GM18858 (cell line): ENCODE results near the gene SREBF2.
A peak's percentile ranks its signal among the peaks of the same experiment; 100 is the strongest.

Experiments
- ATAC-seq: cut with Tn5 transposase; IDR thresholded peaks from one replicate; pipeline ENCODE4 v1.9.1; 2021; ENCODE audit not compliant: unreplicated experiment

The SREBF2 gene

DNA sequence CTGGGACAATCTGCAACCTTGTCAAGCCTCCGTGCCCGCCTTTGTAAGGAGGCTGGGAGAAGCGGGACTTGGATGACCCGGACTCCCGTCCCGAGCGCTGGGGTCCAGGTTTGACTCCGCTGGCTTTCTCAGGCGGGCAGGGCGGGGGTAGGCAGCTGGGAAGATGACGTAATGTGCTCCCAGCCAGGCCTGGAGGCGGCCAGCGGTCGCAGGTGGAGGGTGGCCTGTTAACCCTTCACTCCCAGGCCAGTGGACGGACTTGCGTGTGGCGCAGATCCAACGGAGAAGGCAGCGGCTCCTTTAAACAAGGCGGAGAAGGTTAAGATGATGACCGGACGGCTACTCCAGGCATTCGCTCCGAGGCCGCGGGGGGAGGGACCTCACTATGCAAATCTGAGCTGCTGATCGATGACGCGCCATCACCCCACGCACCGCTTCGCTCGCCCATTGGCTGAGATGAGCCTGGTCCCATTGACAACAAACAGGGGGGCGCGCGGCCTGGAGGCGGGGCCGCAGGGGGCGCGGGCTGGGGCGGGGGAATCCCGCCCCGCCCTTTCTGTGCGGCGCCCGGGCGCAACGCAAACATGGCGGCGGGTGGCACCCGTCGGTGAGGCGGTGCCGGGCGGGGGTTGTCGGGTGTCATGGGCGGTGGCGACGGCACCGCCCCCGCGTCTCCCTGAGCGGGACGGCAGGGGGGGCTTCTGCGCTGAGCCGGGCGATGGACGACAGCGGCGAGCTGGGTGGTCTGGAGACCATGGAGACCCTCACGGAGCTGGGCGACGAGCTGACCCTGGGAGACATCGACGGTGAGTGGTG lies at the start of gene SREBF2:
Gene SREBF2, plus strand, starts transcription at position 553 of the 816 bp plus-strand sequence. Its CDS starts 166 bp downstream, at position 719.
- peak; percentile 78 for ATAC-seq

DNA sequence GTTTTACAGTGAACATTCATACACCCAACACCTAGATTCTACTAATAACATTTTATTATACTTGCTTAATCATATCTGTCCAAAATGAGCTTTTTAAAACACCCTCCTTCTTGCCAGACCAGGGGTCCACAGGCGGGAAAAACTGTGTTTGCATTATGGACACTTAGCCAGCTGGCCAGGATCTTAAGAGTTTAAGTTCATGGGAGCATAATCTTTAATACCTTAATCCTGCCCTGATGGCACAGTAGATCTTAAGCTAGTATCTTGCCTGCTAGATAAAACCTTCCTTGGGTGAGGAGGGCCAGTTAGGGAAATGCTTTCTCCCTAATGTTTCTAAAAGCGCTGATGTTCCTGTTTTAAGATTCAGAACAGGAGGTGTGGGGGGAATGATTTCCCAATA lies 45.6 kb upstream of the SREBF2 start:
- no peak for ATAC-seq

DNA sequence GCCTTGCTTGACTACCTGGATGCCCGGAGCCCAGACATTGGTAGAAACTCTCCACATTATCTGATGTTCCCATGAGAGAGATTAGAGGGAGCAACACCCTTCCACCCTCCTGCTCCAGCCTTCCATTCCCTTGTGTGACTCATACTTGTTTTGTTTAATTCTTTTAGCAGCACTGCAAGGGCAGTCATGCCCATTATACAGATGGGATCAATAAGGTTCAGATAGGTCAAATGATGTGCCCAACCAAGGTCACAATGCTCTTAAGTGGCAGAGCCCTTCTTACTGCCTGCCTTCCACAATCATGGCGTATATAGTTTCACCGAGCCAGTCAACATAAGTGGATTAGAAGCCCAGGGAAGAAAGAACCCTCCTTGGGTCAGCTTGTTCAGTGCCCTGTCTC lies 39.0 kb upstream of the SREBF2 start:
- ATAC-seq = no peak

DNA sequence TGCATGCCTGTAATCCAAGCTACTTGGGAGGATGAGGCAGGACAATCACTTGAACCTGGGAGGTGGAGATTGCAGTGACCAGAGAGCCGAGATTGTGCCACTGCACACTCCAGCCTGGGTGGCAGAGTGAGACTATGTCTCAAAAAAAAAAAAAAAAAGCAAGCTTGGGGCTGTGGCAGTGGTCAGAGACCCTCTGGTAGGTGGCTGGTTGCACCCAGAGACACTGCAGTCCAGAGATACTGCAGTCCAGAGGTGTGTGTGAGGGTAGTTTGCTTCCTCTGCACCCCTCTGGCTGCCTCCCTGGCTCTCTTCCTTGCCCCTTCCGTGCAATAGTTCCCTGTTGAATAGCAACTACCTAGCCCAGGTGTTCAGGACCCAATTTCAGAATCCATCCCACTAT lies 34.2 kb upstream of the SREBF2 start:
- no peak for ATAC-seq

DNA sequence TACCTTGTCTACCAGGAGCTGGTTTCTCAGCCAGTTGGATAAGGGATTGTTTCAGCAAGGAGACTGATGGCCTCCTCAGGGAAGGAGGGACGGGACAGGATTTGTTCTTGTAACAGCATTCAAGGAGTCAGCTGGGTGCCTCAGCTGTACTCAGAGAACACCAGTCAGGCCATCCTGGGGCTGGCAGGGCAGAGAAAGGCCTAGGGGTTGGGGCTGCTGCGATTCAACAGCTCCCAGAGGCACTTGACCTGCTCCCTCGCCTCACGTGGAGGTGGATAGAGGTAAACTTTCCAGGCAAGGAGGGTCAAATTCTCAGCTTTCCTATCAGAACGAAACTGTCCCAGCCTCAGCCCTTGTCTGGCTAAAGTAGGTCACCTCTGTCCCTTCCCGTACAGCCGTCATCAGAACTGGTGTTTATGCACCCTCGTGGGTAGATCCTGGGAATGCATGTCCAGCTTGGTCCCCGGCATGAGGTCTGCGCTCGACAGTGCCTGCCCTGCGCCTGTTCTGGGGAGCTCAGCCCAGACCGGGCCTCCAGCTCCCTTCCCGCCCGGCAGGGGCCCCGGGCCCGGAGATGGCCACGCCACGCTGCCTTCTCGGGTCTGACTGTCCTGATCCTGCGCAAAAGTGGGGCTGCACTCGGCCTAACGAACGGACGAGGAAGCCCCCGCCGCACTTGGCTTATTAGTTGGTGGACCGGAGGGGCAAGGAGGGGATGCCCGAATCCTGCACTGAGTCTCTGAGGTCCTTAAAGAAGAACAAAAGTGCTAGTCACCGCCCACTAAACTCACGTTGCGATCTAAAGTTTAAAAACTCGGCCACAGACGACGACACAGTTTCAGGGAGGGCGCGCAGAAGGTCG lies 33.2 kb upstream of the SREBF2 start:
- no peak for ATAC-seq

DNA sequence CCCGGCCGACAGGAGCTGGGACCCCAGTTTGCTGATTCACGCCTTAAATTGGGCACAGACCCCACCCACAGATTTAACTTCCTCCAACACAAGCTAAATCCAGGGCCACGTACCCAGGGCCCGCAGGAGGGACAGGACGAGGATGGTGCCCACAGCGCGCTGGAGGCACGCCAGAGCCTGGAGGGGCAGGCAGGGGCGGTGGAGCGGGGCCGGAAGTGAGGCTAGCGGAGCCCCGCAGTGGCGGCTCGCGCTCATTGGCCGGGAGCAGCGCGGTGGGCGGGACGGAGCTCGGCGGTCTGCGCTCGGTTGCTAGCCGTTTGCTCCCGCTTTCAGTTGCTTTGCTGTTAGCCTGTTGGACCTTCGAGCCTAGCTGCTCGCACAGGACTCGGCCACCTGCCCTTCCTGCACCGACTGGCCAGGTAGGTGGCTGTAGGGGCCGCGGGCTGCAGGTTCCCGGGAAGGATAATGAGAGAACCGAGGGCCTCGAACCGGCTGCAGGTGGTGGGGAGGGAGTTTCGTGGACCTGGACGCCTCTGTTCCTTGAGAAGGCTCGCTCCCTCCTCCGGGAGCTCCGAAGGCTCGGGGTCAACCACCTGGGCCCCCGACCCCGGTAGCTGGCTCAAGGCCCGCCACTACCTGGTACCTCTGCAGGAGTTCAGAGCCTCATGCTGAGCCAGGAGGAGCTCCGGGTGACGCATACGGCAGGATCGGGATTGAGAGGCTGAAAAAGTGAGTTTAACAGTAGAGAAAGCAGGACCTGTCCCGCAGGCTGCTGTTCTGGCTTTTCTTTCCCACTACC lies 32.4 kb upstream of the SREBF2 start, which contains the start of gene CCDC134:
Gene CCDC134, plus strand, starts transcription at position 332 of the 799 bp plus-strand sequence. CDS start 8,212 bp downstream, outside the sequence.
- ATAC-seq = peak; percentile 79

DNA sequence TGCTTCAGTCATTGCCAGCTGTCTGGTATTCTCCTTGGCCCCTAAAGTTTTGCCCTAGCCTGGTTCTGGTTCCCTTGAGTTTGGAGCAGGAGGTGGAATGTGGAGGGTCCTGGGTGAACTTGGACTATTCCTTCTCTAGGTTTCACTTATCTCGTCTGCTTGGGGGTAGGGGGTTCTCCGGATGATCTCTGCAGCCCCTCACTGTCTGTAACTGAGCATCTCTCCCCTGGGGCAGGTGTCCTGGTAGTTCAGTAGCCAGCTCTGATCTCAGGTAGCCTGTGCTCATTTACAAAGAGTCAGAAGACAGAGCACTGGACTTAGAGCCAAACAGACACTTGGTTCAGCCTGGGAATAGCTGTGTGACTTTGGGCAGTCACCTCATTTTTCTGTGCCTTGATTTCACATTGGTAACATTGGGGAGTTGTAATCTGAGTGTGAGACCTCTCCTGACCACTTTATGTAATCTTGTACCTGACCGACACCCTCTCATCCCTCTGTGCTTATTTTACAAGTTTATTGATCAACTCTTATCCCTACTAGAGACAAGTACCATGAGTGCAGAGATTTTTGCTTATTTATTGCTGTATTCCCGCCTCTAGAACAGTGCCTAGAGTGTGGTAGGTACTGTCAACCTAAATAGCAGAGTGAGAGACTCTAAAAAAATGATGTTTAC lies 31.6 kb upstream of the SREBF2 start:
- no peak for ATAC-seq

DNA sequence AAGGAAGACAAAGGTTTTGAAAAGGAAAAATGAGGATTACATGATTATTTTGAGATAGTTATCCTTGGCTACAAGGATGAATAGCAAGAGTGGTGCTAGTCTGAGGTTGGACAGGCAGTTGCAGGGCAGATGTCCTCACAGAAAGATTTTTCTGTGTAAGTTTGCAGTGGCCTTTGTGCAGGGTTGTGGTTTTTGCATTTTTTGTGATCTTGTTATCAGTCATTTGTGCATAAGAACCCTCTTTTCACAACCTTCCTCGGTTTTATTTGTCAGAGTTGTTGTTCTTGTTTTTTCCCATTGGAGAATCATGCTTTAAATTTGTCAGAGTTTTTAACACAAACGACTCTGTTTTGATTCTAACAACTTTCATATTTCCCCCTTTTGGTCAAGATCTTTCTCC lies 31.0 kb upstream of the SREBF2 start:
- no peak for ATAC-seq

DNA sequence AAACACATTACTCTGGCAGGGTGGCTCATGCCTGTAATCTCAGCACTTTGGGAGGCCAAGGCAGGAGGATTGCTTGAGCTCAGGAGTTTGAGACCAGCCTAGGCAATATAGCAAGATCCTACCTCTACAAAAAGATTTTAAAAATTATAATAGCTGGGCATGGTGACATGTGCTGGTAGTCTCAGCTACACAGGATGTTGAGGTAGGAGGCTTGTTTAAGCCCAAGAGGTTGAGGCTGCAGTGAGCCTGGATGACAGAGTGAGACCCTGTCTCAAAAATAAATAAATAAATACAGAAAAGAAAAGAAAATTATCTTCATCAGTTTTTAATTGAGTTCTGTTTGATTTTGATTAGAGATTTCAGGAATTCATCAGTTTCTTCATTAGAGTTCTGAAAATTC lies 27.3 kb upstream of the SREBF2 start:
- ATAC-seq = no peak

DNA sequence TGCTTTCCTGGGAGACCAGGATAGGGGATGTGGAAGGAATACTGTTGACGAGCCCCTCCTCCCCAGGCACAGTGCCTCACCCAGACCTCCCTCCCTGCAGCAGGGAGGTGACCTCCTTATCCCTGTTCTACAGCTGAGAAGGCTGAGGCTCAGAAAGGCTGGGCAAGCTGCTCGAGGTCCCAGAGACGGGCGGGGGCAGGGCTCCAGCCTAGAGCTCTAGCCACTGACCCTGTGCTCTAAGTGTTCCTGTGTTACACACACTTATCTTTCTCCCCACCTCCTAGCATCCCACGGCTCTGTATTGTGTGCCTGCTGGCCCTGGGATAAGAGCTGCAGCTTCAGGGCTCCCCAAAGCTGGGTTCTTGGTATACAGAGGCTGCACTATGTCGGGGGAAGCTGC lies 24.5 kb upstream of the SREBF2 start:
- no peak for ATAC-seq

DNA sequence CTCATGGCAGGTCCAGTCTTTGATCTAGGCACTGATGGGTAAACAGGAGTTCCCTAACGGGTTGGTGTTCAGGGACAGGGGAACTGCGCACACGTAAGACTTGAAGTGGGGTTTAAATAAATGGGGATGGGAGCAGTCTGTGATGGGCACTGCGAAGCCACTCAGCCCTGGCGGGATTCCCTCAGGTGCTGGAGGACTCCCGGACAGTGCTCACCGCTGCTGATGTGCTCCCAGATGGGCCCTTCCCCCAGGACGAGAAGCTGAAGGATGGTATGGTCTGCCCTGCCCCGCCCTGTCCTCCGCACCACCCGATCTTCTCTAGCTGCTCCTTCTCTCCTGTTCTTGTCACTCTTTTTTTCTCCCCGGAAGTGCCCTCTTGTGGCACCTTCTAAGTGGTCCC lies 22.9 kb upstream of the SREBF2 start:
- no peak for ATAC-seq

DNA sequence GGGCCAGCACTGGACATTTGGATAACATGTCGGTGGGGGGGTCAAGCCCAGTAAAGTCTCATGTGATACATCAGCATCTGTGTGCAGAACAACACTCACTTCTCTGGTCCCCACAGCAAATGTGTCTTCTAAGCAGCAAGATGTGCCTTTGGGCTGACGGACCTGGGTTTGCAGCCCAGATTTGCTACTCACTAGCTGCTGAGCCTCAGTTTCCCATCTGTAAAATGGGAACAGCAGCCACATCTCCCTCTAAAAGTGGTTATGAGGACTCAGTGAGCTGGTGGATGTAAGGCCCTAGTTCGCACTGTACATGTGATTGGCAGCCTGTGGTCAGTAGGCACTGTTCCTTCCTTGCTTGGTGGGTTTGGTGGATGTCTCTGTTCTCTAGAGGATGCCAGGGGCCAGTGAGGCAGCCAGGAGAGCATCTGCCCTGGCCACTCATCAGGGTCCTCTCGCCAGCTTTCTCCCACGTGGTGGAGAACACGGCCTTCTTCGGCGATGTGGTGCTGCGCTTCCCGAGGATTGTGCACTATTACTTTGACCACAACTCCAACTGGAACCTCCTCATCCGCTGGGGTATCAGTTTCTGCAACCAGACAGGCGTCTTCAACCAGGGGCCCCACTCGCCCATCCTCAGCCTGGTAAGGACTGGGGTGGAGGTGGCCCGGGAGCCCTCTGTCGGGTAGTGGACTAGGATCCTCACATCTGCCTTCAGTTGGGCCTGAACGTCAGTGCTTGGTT lies 19.9 kb upstream of the SREBF2 start:
- no peak for ATAC-seq

DNA sequence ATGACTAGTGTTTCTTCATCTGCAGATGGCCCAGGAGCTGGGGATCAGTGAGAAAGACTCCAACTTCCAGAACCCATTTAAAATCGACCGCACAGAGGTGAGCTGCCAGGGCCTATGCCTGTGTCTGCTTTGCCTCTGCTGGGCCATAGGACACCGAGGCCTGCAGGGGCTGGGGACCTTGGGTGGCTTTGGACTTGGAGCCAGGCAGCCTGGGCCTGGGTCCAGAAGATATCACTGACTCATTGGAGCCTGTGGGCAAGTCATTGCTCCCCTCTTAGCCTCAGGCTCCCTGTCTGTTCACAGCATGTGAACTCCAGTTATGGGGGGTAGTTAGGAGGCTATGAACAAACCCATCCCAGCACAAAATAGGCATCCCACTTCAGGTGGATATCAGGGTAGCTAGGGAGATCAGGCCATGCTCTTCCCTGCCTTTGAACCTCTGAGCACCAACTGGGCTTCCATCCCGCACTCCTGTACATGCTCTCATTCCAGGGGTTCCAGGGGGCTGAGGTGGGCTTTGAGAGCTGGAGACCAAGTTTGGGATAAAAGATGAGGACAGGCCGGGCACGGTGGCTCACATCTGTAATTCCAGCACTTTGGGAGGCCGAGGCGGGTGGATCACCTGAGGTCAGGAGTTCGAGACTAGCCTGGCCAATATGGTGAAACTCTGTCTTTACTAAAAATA lies 19.0 kb upstream of the SREBF2 start:
- no peak for ATAC-seq

DNA sequence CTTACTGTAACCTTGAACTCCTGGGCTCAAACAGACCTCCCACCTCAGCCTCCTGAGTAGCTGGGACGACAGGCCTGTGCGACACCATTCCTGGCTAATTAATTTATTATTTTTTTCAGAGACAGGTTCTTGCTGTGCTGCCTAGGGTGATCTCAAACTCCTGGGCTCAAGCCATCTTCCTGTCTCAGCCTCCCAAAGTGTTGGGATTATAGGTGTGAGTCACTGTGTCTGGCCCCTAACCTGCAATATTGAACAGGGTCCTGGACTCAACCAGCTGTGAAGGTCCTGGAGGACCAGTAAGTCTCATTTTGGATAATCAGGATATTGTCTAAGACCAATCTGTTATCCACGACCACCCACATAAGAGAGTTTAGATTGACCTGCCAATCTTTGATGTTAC lies 17.2 kb upstream of the SREBF2 start:
- ATAC-seq = no peak

DNA sequence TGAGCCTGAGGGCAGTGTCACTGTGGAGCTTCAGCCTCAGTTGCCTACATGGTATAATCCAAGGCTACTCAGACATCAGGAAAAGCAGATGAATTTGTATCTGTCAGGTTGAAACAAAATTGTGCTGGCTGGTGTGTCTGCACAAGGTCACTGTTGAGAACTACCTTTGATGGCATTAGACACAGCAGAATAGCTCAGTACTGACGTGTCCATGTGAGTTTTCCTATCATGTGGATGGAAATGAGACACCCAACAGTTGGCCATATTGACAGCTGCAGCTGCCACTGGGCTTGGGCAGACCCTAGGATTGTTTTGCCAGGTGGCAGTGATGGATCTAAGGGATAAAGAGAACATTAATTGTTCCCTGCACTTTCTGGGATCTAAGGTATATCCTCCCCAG lies 16.7 kb upstream of the SREBF2 start:
- no peak for ATAC-seq

DNA sequence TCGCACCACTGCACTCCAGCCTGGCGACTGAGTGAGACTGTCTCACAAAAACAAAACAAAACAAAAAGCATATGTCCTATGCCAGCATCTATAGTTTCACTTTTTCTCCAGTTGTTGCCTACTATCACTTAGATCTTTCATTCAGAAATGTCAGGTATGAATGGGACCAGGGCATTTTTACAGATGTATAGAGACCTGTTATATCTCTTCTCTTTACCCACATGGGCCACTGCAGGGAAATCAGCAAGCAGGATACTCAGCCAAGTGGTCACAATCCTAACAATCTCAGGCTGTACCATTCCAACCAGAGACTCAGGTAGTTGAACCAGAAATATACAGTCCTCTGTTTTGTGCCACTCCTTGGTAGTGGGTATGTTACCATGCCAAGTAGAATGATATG lies 16.0 kb upstream of the SREBF2 start:
- no peak for ATAC-seq

DNA sequence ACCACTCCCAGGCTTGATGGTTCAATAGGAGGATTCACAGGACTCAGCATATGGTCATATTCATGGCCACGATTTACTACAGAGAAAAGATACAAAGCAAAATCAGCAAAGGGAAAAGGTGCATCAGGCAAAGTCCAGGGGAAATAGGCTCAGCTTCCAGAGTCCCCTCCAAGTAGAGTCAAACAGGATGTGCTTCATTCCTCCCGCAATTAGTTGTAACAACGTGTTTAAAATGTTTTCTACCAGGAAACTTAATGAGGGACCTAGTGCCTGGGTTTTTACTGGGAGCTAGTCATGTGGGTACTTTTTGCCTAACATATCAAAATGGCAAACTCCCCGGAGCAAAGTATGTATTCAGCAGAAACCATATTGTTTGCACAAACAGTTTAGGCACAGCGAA lies 14.9 kb upstream of the SREBF2 start:
- no peak for ATAC-seq

DNA sequence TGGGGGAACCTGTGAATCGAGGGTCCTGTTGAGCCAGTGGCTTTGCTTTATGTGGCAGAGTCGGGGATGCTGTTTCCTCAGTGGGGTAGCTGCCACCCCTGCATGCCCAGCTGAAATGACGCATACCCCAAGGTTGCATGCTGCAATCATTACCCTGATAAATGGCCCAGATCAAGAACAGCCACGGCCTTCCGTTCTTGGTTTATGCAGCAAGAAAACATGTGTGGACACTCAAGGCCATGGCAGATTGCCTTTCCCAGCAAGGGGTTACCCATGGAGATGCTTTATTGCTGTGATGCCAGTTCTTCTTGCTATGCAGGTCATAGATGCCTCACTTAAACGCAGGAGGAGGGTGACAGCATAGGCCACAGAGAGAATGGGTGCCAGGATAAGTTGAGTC lies 14.3 kb upstream of the SREBF2 start:
- no peak for ATAC-seq

DNA sequence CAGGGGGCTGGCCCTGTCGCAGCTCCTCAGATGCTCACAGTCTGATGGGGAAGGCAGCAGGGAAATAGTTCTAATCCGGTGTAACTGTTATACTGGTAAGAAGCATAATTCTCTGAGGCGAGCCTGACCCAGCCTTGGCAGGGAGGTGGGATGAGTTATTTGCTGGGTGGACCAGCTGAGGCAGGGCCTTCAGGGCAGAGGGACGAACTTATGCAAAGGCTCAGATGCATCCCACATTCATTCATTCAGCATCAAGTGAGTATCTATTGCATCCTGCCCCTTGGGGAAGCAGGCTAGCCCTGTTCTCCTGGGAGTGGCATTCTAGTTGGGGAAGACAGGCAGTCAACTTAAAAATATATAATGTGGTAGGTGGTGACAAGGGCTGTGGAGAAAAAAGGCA lies 13.6 kb upstream of the SREBF2 start:
- no peak for ATAC-seq
